IPS-15b (cell line): ENCODE measurements around the gene KANK4.

ENCODE experiments used
- H3K27me3 ChIP-seq: one replicate; pipeline ENCODE4 v1.6.1; 2013; ENCODE audit warnings: low read length; ENCODE audit not compliant: control insufficient read depth, insufficient read depth
- H3K36me3 ChIP-seq: one replicate; pipeline ENCODE4 v1.6.1; 2013; ENCODE audit warnings: low read length; ENCODE audit not compliant: control insufficient read depth, insufficient read depth
- H3K4me1 ChIP-seq: one replicate; pipeline ENCODE4 v1.6.1; 2013; ENCODE audit warnings: mild to moderate bottlenecking, low read length; ENCODE audit not compliant: control insufficient read depth, insufficient read depth
- H3K4me3 ChIP-seq: one replicate; pipeline ENCODE4 v1.5.1; 2013; ENCODE audit warnings: low read depth, low read length
- H3K9ac ChIP-seq: one replicate; pipeline ENCODE4 v1.6.1; 2013; ENCODE audit warnings: low read depth, mild to moderate bottlenecking, low read length
- H3K9me3 ChIP-seq: one replicate; pipeline ENCODE4 v1.6.1; 2013; ENCODE audit warnings: mild to moderate bottlenecking, low read length; ENCODE audit not compliant: control insufficient read depth, insufficient read depth

KANK4 gene

GRCh38 chr1:62335656-62336055 is 16.4 kb upstream of the KANK4 start:
- Histone ChIP-seq H3K9me3 (no peaks in the 10 kb centered on the region), H3K27me3 (no peaks in the 10 kb centered on the region), H3K4me1 (peaks cover 5% of the 10 kb centered on the region), H3K4me3 (no peak overlapping the region), H3K36me3 (no peaks in the 10 kb centered on the region), H3K9ac (no peak overlapping the region)

DNA sequence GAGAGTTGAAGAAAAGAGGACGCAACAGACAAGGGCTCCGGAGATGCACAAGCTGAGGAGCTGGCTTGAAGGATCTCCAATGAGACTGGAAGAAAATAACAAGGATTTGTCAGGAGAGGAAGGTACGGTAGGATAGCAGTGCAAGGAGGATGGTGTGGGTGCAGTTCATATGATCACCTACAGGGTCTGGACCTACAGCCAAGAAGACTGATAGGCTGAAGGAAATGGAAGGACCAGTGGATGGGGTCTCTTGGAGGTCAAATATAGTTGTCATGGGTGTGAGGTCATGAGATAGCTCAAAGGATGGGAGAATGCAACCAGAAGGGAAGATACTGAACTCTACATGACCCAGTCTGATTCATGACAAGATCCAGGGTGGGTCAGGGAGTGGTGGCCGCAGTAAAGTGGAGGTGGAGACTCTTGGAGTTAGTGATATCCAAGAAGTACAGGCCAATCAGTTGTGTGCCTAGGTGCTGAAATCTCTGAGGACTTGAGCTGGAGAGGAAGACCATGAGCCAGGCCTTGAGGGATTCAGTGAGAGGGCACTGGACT is 15.3 kb upstream of the KANK4 start:
- Histone ChIP-seq H3K36me3 (no peaks in the 10 kb centered on the region), H3K9me3 (no peaks in the 10 kb centered on the region), H3K27me3 (peaks cover 5% of the 10 kb centered on the region), H3K9ac (no peak overlapping the region), H3K4me1 (peaks cover 5% of the 10 kb centered on the region), H3K4me3 (no peak overlapping the region)

DNA sequence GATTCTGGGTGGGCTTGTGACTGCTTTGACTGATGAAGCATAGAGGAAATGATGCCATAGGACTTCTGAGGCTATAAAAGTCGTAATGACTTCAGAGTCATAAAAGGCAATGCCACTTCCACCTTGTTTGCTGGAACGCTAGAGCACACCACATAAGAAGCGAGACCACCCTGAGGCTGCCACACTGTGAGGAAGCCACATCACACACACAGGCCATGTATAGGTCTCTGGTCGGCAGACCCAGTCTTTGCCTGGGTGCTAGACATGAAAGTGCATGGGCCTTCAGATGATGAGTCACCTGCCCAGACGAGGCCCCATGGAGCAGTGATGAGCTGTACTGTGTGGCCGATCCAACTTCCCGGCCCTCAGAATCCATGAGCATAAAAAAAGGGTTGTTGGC is 14.2 kb upstream of the KANK4 start:
- Histone ChIP-seq H3K4me1 (peaks cover 5% of the 10 kb centered on the region), H3K4me3 (no peak overlapping the region), H3K27me3 (peaks cover 5% of the 10 kb centered on the region), H3K9ac (no peak overlapping the region), H3K9me3 (no peaks in the 10 kb centered on the region), H3K36me3 (no peaks in the 10 kb centered on the region)

DNA sequence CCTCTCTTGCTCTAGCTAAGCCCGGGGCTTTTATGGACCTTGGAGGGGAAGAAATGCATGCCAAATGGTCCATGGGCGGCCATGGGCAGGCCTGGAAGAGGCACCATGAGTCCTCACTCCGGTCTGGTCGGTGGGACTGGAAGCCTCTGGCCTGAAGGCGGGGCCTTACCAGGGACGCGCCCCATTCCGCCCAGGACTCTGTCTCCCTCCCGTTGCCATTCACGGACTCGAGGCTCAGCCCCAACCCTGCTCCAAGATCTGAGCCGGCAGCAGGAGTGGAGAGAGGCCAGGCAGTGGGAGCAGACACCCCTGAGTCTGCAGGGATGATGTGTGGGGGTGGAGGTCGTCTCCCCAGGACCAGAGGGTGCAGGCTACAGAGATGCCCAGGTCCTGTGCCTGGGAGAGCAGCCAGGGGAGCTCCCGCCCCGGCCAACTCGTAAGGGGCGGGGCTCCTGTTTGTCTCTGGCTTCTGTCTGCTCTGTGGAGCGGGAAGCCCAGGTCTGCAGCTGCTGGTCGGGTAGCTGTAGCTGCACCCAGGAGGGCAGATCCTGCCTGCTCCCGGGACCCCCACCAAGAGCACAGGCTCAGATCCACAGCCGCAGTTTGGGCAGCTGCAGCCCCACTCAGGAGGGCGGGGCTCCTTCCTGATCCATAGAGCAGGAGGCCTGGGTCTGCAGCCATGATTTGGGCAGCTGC is 8.3 kb upstream of the KANK4 start:
- Histone ChIP-seq H3K4me1 (peaks cover 2% of the 10 kb centered on the region), H3K4me3 (peak overlapping the region; percentile 30), H3K9me3 (no peaks in the 10 kb centered on the region), H3K36me3 (no peaks in the 10 kb centered on the region), H3K9ac (no peak overlapping the region), H3K27me3 (peaks cover 5% of the 10 kb centered on the region)

GRCh38 chr1:62325681-62326080 is 6.4 kb upstream of the KANK4 start:
- H3K36me3 ChIP-seq, result no peaks in the 10 kb centered on the region
- no peak overlapping the region for H3K9ac ChIP-seq
- H3K9me3 ChIP-seq, result no peaks in the 10 kb centered on the region
- no peak overlapping the region for H3K4me3 ChIP-seq
- H3K27me3 ChIP-seq, result peaks cover 12% of the 10 kb centered on the region
- H3K4me1 ChIP-seq, result peaks cover 2% of the 10 kb centered on the region

GRCh38 chr1:62325081-62325480 is 5.8 kb upstream of the KANK4 start:
- Histone ChIP-seq H3K27me3 (peaks cover 13% of the 10 kb centered on the region), H3K4me3 (no peak overlapping the region), H3K9me3 (no peaks in the 10 kb centered on the region), H3K4me1 (peaks cover 2% of the 10 kb centered on the region), H3K9ac (no peak overlapping the region), H3K36me3 (no peaks in the 10 kb centered on the region)

DNA sequence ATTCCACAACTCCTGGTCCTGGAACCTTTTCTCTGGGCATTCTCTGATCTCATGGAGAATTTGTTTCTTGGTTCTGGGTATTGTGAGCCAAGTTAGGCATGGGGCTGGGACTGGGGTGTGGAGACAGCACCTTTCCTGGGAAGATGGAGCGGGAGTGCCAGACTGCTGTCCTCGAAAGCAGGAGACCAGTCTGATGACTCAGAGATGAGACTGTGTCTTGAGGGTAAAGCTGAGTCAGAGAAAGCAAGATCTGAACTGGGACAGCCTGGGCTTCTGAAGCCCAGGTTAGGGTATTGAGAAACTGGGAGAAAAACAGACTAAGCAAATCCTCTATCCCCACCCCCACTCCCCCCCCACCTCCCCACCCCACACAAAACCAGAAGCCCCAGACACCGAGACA is 2.2 kb upstream of the KANK4 start:
- Histone ChIP-seq H3K9me3 (no peaks in the 10 kb centered on the region), H3K4me1 (no peaks in the 10 kb centered on the region), H3K27me3 (peaks cover 47% of the 10 kb centered on the region), H3K36me3 (no peaks in the 10 kb centered on the region), H3K4me3 (no peak overlapping the region), H3K9ac (no peak overlapping the region)

DNA sequence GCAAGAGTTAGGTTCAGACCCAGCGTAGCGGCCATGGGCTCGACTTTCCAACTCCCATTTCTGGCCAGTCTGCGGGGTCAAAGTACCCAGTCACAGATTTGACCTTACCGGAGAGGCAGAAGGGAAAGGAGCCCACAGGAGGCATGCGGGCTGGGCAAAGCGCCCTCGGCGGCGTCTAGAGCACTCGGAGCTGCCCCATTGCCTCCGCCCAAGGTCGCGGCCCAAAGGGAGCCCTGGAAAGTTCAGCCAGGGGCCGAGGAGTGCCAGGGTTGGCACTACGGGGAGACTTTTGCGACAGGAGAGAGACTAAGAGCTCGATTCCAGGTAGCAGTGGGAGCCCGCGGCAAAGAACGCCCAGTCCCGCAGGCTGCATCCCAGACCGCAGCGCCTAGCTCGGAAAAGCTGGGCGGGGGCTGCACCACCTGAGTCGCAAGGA is 896 bp downstream of the KANK4 start:
- H3K27me3 ChIP-seq, result peaks cover 55% of the 10 kb centered on the region
- no peaks in the 10 kb centered on the region for H3K4me1 ChIP-seq
- peak overlapping the region; percentile 24 for H3K9ac ChIP-seq
- no peaks in the 10 kb centered on the region for H3K9me3 ChIP-seq
- H3K4me3 ChIP-seq, result peak overlapping the region; percentile 72
- no peaks in the 10 kb centered on the region for H3K36me3 ChIP-seq

- peaks cover 55% of the 10 kb centered on the region for H3K27me3 ChIP-seq
- H3K36me3 ChIP-seq, result no peaks in the 10 kb centered on the region
- H3K4me3 ChIP-seq, result no peak overlapping the region
- no peaks in the 10 kb centered on the region for H3K9me3 ChIP-seq
- no peak overlapping the region for H3K9ac ChIP-seq
- no peaks in the 10 kb centered on the region for H3K4me1 ChIP-seq
These were observed 2.0 kb downstream of the KANK4 start for GRCh38 chr1:62317021-62317768.

- H3K4me1 ChIP-seq, result no peaks in the 10 kb centered on the region
- no peak overlapping the region for H3K9ac ChIP-seq
- no peaks in the 10 kb centered on the region for H3K36me3 ChIP-seq
- H3K4me3 ChIP-seq, result no peak overlapping the region
- peaks cover 51% of the 10 kb centered on the region for H3K27me3 ChIP-seq
- H3K9me3 ChIP-seq, result no peaks in the 10 kb centered on the region
These were observed 3.1 kb downstream of the KANK4 start for GRCh38 chr1:62316135-62316534.

DNA sequence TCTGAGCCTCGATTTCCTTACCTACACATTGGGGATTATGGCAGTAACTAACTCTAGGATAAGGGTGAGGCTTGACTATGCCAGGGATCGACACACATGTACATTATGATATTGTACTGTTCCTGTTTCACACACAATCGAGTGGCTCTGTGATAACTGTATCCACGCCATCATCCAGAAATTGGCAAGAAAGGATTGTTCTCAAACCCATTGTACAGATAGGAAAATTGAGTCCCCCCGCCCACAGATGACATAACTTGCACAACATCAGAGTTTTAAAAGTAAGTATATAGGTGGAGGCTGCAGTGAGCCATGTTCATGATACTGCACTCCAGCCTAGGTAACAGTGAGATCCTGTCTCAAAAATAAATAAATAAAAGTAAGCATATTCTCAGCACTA is 3.8 kb downstream of the KANK4 start:
- no peak overlapping the region for H3K9ac ChIP-seq
- H3K9me3 ChIP-seq, result no peaks in the 10 kb centered on the region
- H3K4me3 ChIP-seq, result no peak overlapping the region
- no peaks in the 10 kb centered on the region for H3K36me3 ChIP-seq
- peaks cover 46% of the 10 kb centered on the region for H3K27me3 ChIP-seq
- H3K4me1 ChIP-seq, result no peaks in the 10 kb centered on the region
